DMS153 treated with DMSO at 0.1 percent for 48 hours (cell line): Measurements from ENCODE around the gene CHD9.
"Not testable (repeated sequence)": the region's sequence is repeated elsewhere in the genome, so short reads cannot be mapped to it uniquely, and the experiment has no call there.

Experiments
- DNase-seq: peaks from one replicate; lab custom pipeline; 2025; ENCODE audit not compliant: unreplicated experiment; lab: John Stamatoyannopoulos, UW

Gene CHD9

GRCh38 chr16:53048139-53048915, 6.5 kb upstream of the CHD9 start:
- no peak for DNase-seq

- not testable (repeated sequence) for DNase-seq
Measured at GRCh38 chr16:53051255-53051654, 3.5 kb upstream of the CHD9 start.

- DNase-seq, result no peak
Measured at GRCh38 chr16:53052519-53053501, 2.0 kb upstream of the CHD9 start, which contains the start of gene CHD9NB. Gene CHD9NB, minus strand, starts transcription at chr16:53052897. Its CDS starts 8,739 bp downstream, at chr16:53044158.

GRCh38 chr16:53053967-53054669, 673 bp upstream of the CHD9 start:
- DNase-seq, result no peak

- no peak for DNase-seq
Measured at GRCh38 chr16:53055541-53056391, 975 bp downstream of the CHD9 start.

GRCh38 chr16:53056392-53056881, 1.6 kb downstream of the CHD9 start:
- DNase-seq, result no peak

- no peak for DNase-seq
Measured at GRCh38 chr16:53057658-53058057, 2.9 kb downstream of the CHD9 start.

- DNase-seq, result no peak
Measured at GRCh38 chr16:53058441-53058840, 3.6 kb downstream of the CHD9 start.

- no peak for DNase-seq
Measured at GRCh38 chr16:53058882-53059281, 4.1 kb downstream of the CHD9 start.

- no peak for DNase-seq
Measured at GRCh38 chr16:53059672-53060071, 4.9 kb downstream of the CHD9 start.

GRCh38 chr16:53061256-53061655, 6.5 kb downstream of the CHD9 start:
- DNase-seq, result no peak

GRCh38 chr16:53061701-53062159, 6.9 kb downstream of the CHD9 start:
- DNase-seq, result no peak

- no peak for DNase-seq
Measured at GRCh38 chr16:53064081-53064578, 9.3 kb downstream of the CHD9 start.

GRCh38 chr16:53065461-53066061, 10.8 kb downstream of the CHD9 start:
- DNase-seq, result no peak

- DNase-seq, result no peak
Measured at GRCh38 chr16:53067675-53068074, 12.9 kb downstream of the CHD9 start.

GRCh38 chr16:53068423-53068833, 13.6 kb downstream of the CHD9 start:
- DNase-seq, result no peak

- DNase-seq, result no peak
Measured at GRCh38 chr16:53069772-53070171, 15.0 kb downstream of the CHD9 start.

- no peak for DNase-seq
Measured at GRCh38 chr16:53071748-53072301, 17.0 kb downstream of the CHD9 start.

- DNase-seq, result no peak
Measured at GRCh38 chr16:53073022-53073421, 18.2 kb downstream of the CHD9 start.
